Sigmoid colon (tissue), 4 donors: ENCODE results near the gene ZDHHC11B.
"Not testable (repeated sequence)": the region's sequence is repeated elsewhere in the genome, so short reads cannot be mapped to it uniquely, and the experiment has no call there.

Experiments
- POLR2A ChIP-seq, 2 donors: fragments of 450-650 bp; IDR thresholded peaks; one replicate each; pipeline ENCODE4 v1.6.1; 2016; ENCODE audit warnings: antibody characterized with exemption in 2 of 2, mild to moderate bottlenecking in 2 of 2, moderate library complexity in 2 of 2
- POLR2AphosphoS5 ChIP-seq, 4 donors: sonication (generic); formaldehyde crosslinking; IDR thresholded peaks; one replicate each; pipeline ENCODE4 v1.6.1; 2017; ENCODE audit warnings: antibody characterized with exemption in 4 of 4
- TF ChIP-seq, protein P1 (sequence below), 4 experiments: fragments of 450-650 bp in 3 of 4; fragments of 200-600 bp in 1 of 4; IDR thresholded peaks; one replicate each; pipeline ENCODE4 v1.5.1; 2016 to 2019; ENCODE audit warnings: antibody characterized with exemption in 4 of 4, mild to moderate bottlenecking in 3 of 4, moderate library complexity in 2 of 4

DNA sequence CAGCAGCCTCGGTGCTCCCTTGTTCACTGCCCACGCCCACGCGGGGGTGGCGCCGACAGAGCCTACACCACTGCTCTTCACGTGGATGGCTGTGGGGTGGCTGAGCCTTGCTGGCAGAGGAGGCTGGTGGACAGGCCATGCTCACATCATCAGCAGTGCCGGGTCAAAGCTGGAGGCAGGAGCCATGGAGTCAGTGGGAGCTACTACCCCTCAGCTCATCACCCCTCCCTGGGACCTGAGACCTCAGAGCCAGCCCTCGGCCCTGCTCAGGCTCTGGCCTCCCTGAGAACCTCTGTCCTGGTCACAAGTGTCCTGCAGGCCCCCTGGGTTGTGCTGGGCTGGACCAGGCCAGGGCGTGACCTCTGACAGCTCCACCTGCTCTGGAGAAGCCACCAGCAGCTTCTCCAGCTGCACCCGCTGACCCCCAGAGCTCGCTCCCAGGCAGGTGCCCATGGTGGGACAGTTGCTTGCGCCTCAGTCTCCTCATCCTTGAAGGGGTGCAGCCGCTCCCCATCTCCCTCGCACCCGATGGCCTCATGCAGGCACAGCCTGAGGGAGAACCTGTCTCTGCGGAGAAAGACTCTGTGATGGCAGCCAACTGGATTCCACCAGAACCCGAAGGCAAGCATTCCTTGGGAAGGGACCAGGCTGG is 9.5 kb downstream of the ZDHHC11B start:
- TF ChIP-seq, protein P1, sequence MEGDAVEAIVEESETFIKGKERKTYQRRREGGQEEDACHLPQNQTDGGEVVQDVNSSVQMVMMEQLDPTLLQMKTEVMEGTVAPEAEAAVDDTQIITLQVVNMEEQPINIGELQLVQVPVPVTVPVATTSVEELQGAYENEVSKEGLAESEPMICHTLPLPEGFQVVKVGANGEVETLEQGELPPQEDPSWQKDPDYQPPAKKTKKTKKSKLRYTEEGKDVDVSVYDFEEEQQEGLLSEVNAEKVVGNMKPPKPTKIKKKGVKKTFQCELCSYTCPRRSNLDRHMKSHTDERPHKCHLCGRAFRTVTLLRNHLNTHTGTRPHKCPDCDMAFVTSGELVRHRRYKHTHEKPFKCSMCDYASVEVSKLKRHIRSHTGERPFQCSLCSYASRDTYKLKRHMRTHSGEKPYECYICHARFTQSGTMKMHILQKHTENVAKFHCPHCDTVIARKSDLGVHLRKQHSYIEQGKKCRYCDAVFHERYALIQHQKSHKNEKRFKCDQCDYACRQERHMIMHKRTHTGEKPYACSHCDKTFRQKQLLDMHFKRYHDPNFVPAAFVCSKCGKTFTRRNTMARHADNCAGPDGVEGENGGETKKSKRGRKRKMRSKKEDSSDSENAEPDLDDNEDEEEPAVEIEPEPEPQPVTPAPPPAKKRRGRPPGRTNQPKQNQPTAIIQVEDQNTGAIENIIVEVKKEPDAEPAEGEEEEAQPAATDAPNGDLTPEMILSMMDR (IDR thresholded peaks at IDR 0.05), result not testable (repeated sequence)
- not testable (repeated sequence) for TF ChIP-seq POLR2A, POLR2AphosphoS5 (IDR thresholded peaks at IDR 0.05)
